Smooth muscle cell of the coronary artery (primary cell): ENCODE results near the gene GNPTG. TPM values are rescaled to one million over a fixed set of nuclear protein-coding genes. Genes with fewer than 3 reads are reported as not detected.

Experiments used
- total RNA-seq: library from RNA; depleted of rRNA; stranded (reverse); fragments of >200 nt; gene quantifications from 2 replicates; pipeline ENCODE4 v1.2.3, GENCODE V29; 2014; ENCODE audit warnings: low replicate concordance

Gene GNPTG
- total RNA-seq: 32.8 and 93.4 TPM in 2 replicates

DNA sequence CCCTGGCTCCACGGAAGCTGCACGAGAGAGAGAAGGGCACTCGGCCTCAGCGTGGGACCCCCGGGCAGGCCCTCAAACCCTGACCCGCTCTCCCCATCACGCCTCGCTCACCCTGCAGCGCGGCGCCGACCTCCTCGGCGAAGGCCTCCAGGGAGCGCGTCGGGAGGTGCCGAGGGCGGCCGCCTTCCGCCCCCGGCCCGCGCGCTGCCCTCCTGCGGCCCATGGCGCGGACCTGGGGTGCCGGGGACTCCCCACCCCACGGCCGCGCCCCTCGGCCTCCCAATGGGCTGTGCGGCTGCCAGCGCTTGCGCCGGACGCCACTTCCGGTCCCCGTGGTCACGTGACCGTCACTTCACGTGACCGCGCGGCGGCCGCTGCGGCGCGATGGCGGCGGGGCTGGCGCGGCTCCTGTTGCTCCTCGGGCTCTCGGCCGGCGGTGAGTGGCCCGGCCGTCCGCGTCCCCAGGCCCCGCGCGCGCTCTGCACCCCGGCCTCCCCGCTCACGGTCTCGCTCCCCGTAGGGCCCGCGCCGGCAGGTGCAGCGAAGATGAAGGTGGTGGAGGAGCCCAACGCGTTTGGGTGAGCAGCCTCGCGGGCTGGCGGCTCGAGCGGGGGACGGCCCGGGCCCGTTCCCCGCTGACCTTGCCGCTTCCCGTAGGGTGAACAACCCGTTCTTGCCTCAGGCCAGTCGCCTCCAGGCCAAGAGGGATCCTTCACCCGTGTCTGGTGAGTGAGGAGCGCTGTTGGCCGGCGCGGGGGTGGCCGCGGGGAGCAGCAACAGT lies at the start of gene GNPTG, which contains the start of gene TSR3:
GNPTG (plus strand) TSS at position 350 of the 781 bp plus-strand sequence; CDS start at position 385, 35 bp downstream.
TSR3 (minus strand) TSS at position 297 of the 781 bp plus-strand sequence; CDS start at position 223, 74 bp downstream.

DNA sequence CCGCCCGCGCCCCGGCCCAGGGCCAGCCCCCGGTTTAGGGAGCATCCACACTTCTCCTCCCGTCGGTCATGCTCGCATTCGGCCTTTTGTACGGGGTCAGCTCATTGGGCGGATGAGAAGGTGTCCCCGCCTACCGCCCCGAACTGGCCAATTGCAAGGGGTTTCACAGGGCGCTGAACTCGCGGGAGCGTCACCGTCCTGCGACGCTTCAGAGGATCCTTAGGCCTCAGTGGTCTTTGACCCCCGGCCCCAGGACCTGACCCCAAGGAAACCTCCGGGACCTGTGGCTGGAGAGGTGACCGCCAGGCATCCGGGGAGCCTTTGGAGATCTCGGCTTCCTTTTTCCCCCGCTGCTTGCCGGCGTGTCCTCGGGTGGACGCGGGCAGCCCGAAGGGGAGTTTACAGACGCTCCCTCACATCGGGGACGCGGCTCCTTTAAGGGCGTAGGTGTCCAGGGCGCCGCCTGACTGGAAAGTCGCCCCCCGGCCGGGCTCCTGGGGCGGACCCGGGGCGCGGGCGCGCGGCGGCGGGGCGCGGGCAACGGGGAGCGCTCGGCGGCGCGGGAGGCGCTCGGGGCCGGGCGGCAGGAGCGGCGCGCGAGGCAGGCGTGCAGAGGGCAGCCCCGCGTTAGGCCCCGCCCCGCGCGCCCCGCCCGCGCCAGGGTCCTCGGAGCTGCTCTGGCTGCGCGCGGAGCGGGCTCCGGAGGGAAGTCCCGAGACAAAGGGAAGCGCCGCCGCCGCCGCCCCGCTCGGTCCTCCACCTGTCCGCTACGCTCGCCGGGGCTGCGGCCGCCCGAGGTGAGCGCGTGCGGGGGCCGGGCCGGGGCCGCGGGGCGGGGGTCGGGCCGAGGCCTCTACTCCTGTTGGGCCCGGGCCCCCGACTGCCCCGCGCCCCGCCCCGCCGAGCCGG lies 42.5 kb upstream of the GNPTG start, which contains the start of gene UBE2I:
UBE2I (plus strand) TSS at position 660 of the 909 bp plus-strand sequence. CDS start 4,395 bp downstream, outside the sequence.

DNA sequence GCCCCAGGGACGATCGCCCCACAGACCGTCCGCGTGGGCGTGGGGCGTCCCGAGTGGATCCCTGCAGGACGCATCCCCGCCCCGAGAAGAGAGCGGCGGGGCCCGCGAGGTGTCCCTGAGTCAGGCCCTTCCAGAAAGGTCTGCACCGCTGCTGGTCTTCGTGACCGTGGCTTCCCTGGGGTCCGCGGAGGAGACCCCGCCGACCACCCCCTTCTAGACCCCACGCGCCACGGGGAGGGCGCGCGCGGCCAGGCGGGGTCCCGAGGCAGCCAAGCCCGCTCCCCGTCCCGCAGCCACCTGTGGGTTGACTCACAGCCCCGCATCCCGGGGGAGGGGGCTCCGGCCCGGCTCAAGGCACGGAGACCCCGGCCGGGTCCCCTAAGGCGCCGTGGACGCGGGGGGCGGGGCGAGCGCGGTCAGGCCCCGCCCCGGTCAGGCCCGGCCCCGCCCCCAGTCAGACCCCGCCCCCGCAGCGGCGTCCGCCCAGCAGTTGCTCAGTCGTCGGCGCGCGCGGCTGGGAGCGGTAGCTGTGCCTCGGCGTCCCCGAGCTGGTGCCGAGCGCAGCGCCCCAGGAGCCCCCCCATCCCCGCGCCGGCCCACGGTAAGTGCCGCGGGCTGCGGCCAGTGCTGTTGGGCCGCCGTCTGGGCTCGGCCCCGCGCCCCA lies 18.4 kb upstream of the GNPTG start, which contains the start of gene BAIAP3:
BAIAP3 (plus strand) TSS at position 497 of the 664 bp plus-strand sequence. CDS start 4,905 bp downstream, outside the sequence.

Other genes with a start within 250 kb of the GNPTG start
- gene CACNA1H, start 198.8 kb upstream of the GNPTG start, total RNA-seq: 0.45 and 2.2 TPM in 2 replicates
- gene TPSG1, start 126.7 kb upstream of the GNPTG start, total RNA-seq: not detected in 2 replicates
- gene TPSB2, start 121.7 kb upstream of the GNPTG start, total RNA-seq: not detected in 2 replicates
- gene TPSAB1, start 111.2 kb upstream of the GNPTG start, total RNA-seq: not detected in 2 replicates
- gene TPSD1, start 95.9 kb upstream of the GNPTG start, total RNA-seq: not detected in 2 replicates
- gene UBE2I, start 42.3 kb upstream of the GNPTG start, total RNA-seq: 33.1 and 36.5 TPM in 2 replicates
- gene BAIAP3, start 18.3 kb upstream of the GNPTG start, total RNA-seq: 0.60 TPM in 1 of 2 replicates, not detected in the other
- 31.9 and 68.2 TPM in 2 replicates for gene TSR3, start 53 bp upstream of the GNPTG start, total RNA-seq
- gene UNKL, start 62.8 kb downstream of the GNPTG start, total RNA-seq: 5.3 and 9.7 TPM in 2 replicates
- 16.8 and 18.8 TPM in 2 replicates for gene UQCC4, start 68.8 kb downstream of the GNPTG start, total RNA-seq
- not detected in 2 replicates for gene PERCC1, start 79.1 kb downstream of the GNPTG start, total RNA-seq
- 0.08 and 0.70 TPM in 2 replicates for gene CCDC154, start 92.6 kb downstream of the GNPTG start, total RNA-seq
- 35.6 and 83.5 TPM in 2 replicates for gene CLCN7, start 123.1 kb downstream of the GNPTG start, total RNA-seq
- not detected in 2 replicates for gene PTX4, start 137.0 kb downstream of the GNPTG start, total RNA-seq
- 5.1 and 10.0 TPM in 2 replicates for gene TELO2, start 141.4 kb downstream of the GNPTG start, total RNA-seq
- 19.0 and 45.4 TPM in 2 replicates for gene TMEM204, start 181.7 kb downstream of the GNPTG start, total RNA-seq